Liver (tissue), 9 donors: ENCODE measurements around the gene DNAI1. TPM values are rescaled to one million over a fixed set of nuclear protein-coding genes. Genes with fewer than 3 reads are reported as not detected.

Source experiments
- DNase-seq: peaks from one replicate; pipeline ENCODE4 v3.0.0-alpha.2; 2017; ENCODE audit warnings: low spot score
- H3K27ac ChIP-seq, 2 donors: one replicate each; pipeline ENCODE4 v1.7.0; 2013; ENCODE audit warnings: inconsistent platforms in 2 of 2, low read length in 2 of 2, control low read depth in 1 of 2, low read depth in 1 of 2, mild to moderate bottlenecking in 1 of 2
- H3K27me3 ChIP-seq, 4 donors: one replicate each; pipeline versions ENCODE4 v1.6.1 to v1.7.0; 2013; ENCODE audit warnings: low read length in 3 of 4, inconsistent platforms in 1 of 4, mild to moderate bottlenecking in 1 of 4, moderate library complexity in 1 of 4; ENCODE audit not compliant: control insufficient read depth in 4 of 4, insufficient read depth in 4 of 4
- H3K36me3 ChIP-seq, 4 donors: one replicate each; pipeline versions ENCODE4 v1.6.1 to v1.7.0; 2013; ENCODE audit warnings: low read length in 3 of 4, mild to moderate bottlenecking in 3 of 4, low read depth in 1 of 4, moderate library complexity in 1 of 4; ENCODE audit not compliant: control insufficient read depth in 4 of 4, insufficient read depth in 3 of 4
- H3K4me1 ChIP-seq, 4 donors: one replicate each; pipeline versions ENCODE4 v1.6.1 to v1.7.0; 2013; ENCODE audit warnings: low read length in 3 of 4, mild to moderate bottlenecking in 3 of 4, moderate library complexity in 1 of 4; ENCODE audit not compliant: control insufficient read depth in 4 of 4, insufficient read depth in 4 of 4
- H3K4me3 ChIP-seq, 3 donors: one replicate each; pipeline versions ENCODE4 v1.6.1 to v1.7.0; 2013; ENCODE audit warnings: low read length in 3 of 3, control low read depth in 1 of 3, low read depth in 1 of 3, mild to moderate bottlenecking in 1 of 3
- H3K9ac ChIP-seq, 2 donors: one replicate each; pipeline ENCODE4 v1.7.0; 2013; ENCODE audit warnings: low read length in 2 of 2, mild to moderate bottlenecking in 2 of 2, moderate library complexity in 2 of 2, control low read depth in 1 of 2, low read depth in 1 of 2
- H3K9me3 ChIP-seq, 4 donors: one replicate each; pipeline versions ENCODE4 v1.6.1 to v1.7.0; 2013; ENCODE audit warnings: low read length in 3 of 4; ENCODE audit not compliant: control insufficient read depth in 4 of 4
- FOXA1 ChIP-seq: IDR thresholded peaks from 2 replicates; pipeline ENCODE4 v1.6.1; 2016; ENCODE audit warnings: antibody characterized with exemption
- FOXA2 ChIP-seq: IDR thresholded peaks from 2 replicates; pipeline ENCODE4 v1.6.1; 2016; ENCODE audit warnings: antibody characterized with exemption
- HNF4G ChIP-seq: IDR thresholded peaks from 2 replicates; pipeline ENCODE4 v1.6.1; 2016; ENCODE audit warnings: antibody characterized with exemption
- JUND ChIP-seq, 2 donors: IDR thresholded peaks; 2 replicates each; pipeline ENCODE4 v1.6.1; 2016; ENCODE audit warnings: antibody characterized with exemption in 2 of 2
- RAD21 ChIP-seq, 2 donors: IDR thresholded peaks; 2 replicates each; pipeline ENCODE4 v1.6.1; 2016; ENCODE audit warnings: antibody characterized with exemption in 2 of 2, mild to moderate bottlenecking in 2 of 2
- RXRA ChIP-seq, 2 donors: IDR thresholded peaks; 2 replicates each; pipeline ENCODE4 v1.6.1; 2017 to 2018; ENCODE audit warnings: antibody characterized with exemption in 2 of 2, mild to moderate bottlenecking in 1 of 2
- SP1 ChIP-seq: IDR thresholded peaks from 2 replicates; pipeline ENCODE4 v1.6.1; 2018; ENCODE audit warnings: antibody characterized with exemption, mild to moderate bottlenecking
- TAF1 ChIP-seq: conservative IDR thresholded peaks from 2 replicates; pipeline ENCODE4 v1.6.1; 2016; ENCODE audit warnings: antibody characterized with exemption, mild to moderate bottlenecking
- WGBS: extraction: QIAGEN DNeasy Blood & Tissue Kit; methylation state at CpG from one replicate; pipeline ENCODE4 v1.1.7; 2013; 5-methylcytosine and 5-hydroxymethylcytosine counted together
- polyA plus RNA-seq, 2 donors: library from polyadenylated mRNA; stranded (reverse) in 1 of 2; unstranded in 1 of 2; fragments of 200-250 nt in 1 of 2; fragments of >200 nt in 1 of 2; fragmentation: Nextera tagmentation in 1 of 2; extraction: Ambion mirVana in 1 of 2; gene quantifications; one replicate each; pipeline versions ENCODE4 v1.2.1 to v1.2.3, GENCODE V29; 2013 to 2015
- total RNA-seq, 2 donors: library from RNA; depleted of rRNA; stranded (reverse); fragments of >200 nt; gene quantifications; one replicate each; pipeline ENCODE4 v1.2.3, GENCODE V29; 2014
- TF ChIP-seq, protein P1 (sequence below): IDR thresholded peaks from 2 replicates; pipeline ENCODE4 v1.6.1; 2016; ENCODE audit warnings: antibody characterized with exemption, mild to moderate bottlenecking
- TF ChIP-seq, protein P2 (sequence below): fragments of 150-350 bp; IDR thresholded peaks from 2 replicates; pipeline ENCODE4 v1.5.1; 2017; ENCODE audit warnings: improper control_type of control experiment, low read depth, low read length; ENCODE audit not compliant: missing input control
- TF ChIP-seq, protein P3 (sequence below): IDR thresholded peaks from 2 replicates; pipeline ENCODE4 v1.6.1; 2016; ENCODE audit warnings: antibody characterized with exemption
- donor health status: healthy.
- donor health status: healthy.
- donor health status: healthy.
- donor health status: healthy.
- donor health status: healthy.

The DNAI1 gene
- total and polyA plus RNA-seq, 4 donors = not detected

DNA sequence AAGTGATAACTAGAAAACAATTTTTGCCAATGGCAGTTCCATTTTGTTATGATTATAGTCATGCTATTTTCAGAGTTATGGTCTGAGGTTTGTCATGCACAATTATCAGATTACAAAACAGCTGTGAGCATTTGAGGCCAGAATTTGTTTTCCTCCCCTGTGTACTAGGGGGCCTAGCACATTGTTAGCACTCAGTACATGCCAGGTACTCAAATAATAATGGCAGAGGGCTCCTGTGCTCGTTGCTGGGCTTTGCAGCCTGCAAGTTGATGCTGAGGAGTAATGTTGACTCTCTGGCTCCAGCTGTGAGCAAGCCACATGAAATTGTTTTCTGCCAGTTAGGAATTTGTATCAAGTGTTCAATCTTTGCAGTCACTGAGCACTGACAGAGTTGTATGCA lies 6.9 kb downstream of the DNAI1 start:
- 35% methylated on average over 1 of the region's 1 CpG for WGBS
- Histone ChIP-seq H3K9me3 (no peaks in the 10 kb centered on the region), H3K4me1 (peaks cover 0 to 8% (median 5%) of the 10 kb centered on the region in 4 donors), H3K9ac (no peak overlapping the region), H3K4me3 (no peak overlapping the region), H3K27me3 (no peaks in the 10 kb centered on the region), H3K36me3 (no peaks in the 10 kb centered on the region), H3K27ac (no peak overlapping the region)
- no peak for DNase-seq
- no peak for TF ChIP-seq SP1
- TF ChIP-seq, protein P1, sequence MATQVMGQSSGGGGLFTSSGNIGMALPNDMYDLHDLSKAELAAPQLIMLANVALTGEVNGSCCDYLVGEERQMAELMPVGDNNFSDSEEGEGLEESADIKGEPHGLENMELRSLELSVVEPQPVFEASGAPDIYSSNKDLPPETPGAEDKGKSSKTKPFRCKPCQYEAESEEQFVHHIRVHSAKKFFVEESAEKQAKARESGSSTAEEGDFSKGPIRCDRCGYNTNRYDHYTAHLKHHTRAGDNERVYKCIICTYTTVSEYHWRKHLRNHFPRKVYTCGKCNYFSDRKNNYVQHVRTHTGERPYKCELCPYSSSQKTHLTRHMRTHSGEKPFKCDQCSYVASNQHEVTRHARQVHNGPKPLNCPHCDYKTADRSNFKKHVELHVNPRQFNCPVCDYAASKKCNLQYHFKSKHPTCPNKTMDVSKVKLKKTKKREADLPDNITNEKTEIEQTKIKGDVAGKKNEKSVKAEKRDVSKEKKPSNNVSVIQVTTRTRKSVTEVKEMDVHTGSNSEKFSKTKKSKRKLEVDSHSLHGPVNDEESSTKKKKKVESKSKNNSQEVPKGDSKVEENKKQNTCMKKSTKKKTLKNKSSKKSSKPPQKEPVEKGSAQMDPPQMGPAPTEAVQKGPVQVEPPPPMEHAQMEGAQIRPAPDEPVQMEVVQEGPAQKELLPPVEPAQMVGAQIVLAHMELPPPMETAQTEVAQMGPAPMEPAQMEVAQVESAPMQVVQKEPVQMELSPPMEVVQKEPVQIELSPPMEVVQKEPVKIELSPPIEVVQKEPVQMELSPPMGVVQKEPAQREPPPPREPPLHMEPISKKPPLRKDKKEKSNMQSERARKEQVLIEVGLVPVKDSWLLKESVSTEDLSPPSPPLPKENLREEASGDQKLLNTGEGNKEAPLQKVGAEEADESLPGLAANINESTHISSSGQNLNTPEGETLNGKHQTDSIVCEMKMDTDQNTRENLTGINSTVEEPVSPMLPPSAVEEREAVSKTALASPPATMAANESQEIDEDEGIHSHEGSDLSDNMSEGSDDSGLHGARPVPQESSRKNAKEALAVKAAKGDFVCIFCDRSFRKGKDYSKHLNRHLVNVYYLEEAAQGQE = no peak
- no peak for TF ChIP-seq FOXA1

DNA sequence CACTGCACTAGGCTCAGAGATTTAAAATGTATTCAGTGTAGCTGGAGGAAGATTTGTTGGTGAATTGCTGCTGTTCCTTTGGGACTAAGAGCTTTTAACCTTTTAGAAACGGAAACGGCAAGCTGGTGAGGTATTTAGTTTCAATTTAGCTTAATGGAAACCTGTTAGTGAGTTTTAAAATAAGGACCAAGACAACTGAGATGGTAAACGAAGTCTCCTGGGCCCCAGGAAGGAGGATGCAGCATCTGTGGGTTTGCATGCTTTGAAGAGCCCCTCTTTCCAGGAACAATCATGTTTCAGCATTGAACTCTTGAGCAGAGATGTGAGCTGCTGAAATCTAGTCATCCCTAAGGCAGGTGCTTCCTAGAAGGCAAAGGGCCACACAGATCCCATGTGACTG lies 16.5 kb downstream of the DNAI1 start:
- TF ChIP-seq RXRA (IDR thresholded peaks at IDR 0.05) = no peak
- TF ChIP-seq, protein P2, sequence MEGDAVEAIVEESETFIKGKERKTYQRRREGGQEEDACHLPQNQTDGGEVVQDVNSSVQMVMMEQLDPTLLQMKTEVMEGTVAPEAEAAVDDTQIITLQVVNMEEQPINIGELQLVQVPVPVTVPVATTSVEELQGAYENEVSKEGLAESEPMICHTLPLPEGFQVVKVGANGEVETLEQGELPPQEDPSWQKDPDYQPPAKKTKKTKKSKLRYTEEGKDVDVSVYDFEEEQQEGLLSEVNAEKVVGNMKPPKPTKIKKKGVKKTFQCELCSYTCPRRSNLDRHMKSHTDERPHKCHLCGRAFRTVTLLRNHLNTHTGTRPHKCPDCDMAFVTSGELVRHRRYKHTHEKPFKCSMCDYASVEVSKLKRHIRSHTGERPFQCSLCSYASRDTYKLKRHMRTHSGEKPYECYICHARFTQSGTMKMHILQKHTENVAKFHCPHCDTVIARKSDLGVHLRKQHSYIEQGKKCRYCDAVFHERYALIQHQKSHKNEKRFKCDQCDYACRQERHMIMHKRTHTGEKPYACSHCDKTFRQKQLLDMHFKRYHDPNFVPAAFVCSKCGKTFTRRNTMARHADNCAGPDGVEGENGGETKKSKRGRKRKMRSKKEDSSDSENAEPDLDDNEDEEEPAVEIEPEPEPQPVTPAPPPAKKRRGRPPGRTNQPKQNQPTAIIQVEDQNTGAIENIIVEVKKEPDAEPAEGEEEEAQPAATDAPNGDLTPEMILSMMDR = no peak
- TF ChIP-seq, protein P3, sequence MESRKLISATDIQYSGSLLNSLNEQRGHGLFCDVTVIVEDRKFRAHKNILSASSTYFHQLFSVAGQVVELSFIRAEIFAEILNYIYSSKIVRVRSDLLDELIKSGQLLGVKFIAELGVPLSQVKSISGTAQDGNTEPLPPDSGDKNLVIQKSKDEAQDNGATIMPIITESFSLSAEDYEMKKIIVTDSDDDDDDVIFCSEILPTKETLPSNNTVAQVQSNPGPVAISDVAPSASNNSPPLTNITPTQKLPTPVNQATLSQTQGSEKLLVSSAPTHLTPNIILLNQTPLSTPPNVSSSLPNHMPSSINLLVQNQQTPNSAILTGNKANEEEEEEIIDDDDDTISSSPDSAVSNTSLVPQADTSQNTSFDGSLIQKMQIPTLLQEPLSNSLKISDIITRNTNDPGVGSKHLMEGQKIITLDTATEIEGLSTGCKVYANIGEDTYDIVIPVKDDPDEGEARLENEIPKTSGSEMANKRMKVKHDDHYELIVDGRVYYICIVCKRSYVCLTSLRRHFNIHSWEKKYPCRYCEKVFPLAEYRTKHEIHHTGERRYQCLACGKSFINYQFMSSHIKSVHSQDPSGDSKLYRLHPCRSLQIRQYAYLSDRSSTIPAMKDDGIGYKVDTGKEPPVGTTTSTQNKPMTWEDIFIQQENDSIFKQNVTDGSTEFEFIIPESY = no peak
- no peak for TF ChIP-seq JUND (IDR thresholded peaks at IDR 0.05)
- TF ChIP-seq FOXA2 = no peak
- no peak for TF ChIP-seq RAD21 (IDR thresholded peaks at IDR 0.05)
- TF ChIP-seq, protein P1 = no peak
- TF ChIP-seq HNF4G = no peak
- no peak for TF ChIP-seq SP1
- TF ChIP-seq TAF1 = no peak
- 64% methylated on average over 3 of the region's 3 CpGs for WGBS
- Histone ChIP-seq H3K36me3 (no peaks in the 10 kb centered on the region), H3K27me3 (no peaks in the 10 kb centered on the region), H3K9me3 (no peaks in the 10 kb centered on the region), H3K4me1 (no peaks in the 10 kb centered on the region), H3K4me3 (no peak overlapping the region), H3K27ac (no peak overlapping the region), H3K9ac (no peak overlapping the region)
- no peak for DNase-seq
